PC-3 (cell line): ENCODE results near the gene NYAP2. TPM values are rescaled to one million over a fixed set of nuclear protein-coding genes. Genes with fewer than 3 reads are reported as not detected.

Source experiments
- ATAC-seq: fragments of 200-7000 bp; cut with Tn5 transposase; 2 replicates; pipeline ENCODE4 v1.9.1; 2020; ENCODE audit warnings: mild to moderate bottlenecking, moderate library complexity
- BruUV-seq: library from RNA; stranded (reverse); fragments of 400-500 nt; replicated peaks from 2 replicates; lab custom pipeline; 2021; lab: Mats Ljungman, UMichigan
- CTCF ChIA-PET: fragments of 300-600 bp; sonication (Branson Sonifier 250); formaldehyde crosslinking; loops from one replicate; lab custom pipeline; 2022; ENCODE audit warnings: antibody characterized with exemption; lab: Charles Lee
- POLR2A ChIA-PET: fragments of 300-600 bp; sonication (Branson Sonifier 250); formaldehyde crosslinking; loops from one replicate; lab custom pipeline; 2022; ENCODE audit warnings: antibody characterized with exemption; ENCODE audit not compliant: unreplicated experiment; lab: Charles Lee
- DNase-seq: peaks from one replicate; pipeline ENCODE4 v3.0.0-alpha.2; 2015
- H2AFZ ChIP-seq: fragments of 300-600 bp; sonication (generic); 2 replicates; pipeline ENCODE4 v1.6.0; 2016; ENCODE audit warnings: antibody characterized with exemption, low read length
- H3F3A ChIP-seq: fragments of 300-600 bp; sonication (generic); one replicate; pipeline ENCODE4 v1.6.0; 2017; ENCODE audit warnings: antibody characterized with exemption, low read length, control low read depth, mild to moderate bottlenecking; ENCODE audit not compliant: unreplicated experiment
- H3K27ac ChIP-seq: fragments of 300-600 bp; sonication (generic); 2 replicates; pipeline ENCODE4 v1.5.1; 2016; ENCODE audit warnings: mild to moderate bottlenecking, low read length
- H3K27me3 ChIP-seq: fragments of 300-600 bp; sonication (generic); 2 replicates; pipeline ENCODE4 v1.6.1; 2016; ENCODE audit warnings: low read length, mixed read lengths
- H3K36me3 ChIP-seq: fragments of 300-600 bp; sonication (generic); 2 replicates; pipeline ENCODE4 v1.6.1; 2016; ENCODE audit warnings: low read depth, mixed run types, low read length, mixed read lengths
- H3K4me1 ChIP-seq: fragments of 300-600 bp; sonication (generic); 2 replicates; pipeline ENCODE4 v1.5.1; 2016; ENCODE audit warnings: low read length; ENCODE audit not compliant: insufficient read depth
- H3K4me2 ChIP-seq: fragments of 300-600 bp; sonication (generic); 2 replicates; pipeline ENCODE4 v1.6.0; 2016; ENCODE audit warnings: low read length
- H3K4me3 ChIP-seq: fragments of 300-600 bp; sonication (generic); 2 replicates; pipeline ENCODE4 v1.5.1; 2016; ENCODE audit warnings: mild to moderate bottlenecking, low read length, mixed read lengths
- H3K79me2 ChIP-seq: fragments of 300-600 bp; sonication (generic); 2 replicates; pipeline ENCODE4 v1.6.1; 2017; ENCODE audit warnings: low read length, mixed read lengths
- H3K9ac ChIP-seq: fragments of 300-600 bp; sonication (generic); 2 replicates; pipeline ENCODE4 v1.6.0; 2016; ENCODE audit warnings: mild to moderate bottlenecking, low read length
- H3K9me2 ChIP-seq: fragments of 300-600 bp; sonication (generic); replicated peaks from 2 replicates; pipeline ENCODE4 v1.6.1; 2016; ENCODE audit warnings: mixed run types, low read length, mixed read lengths
- H3K9me3 ChIP-seq: fragments of 300-600 bp; sonication (generic); 2 replicates; pipeline ENCODE4 v1.6.1; 2016; ENCODE audit warnings: low read length, mixed read lengths
- H4K20me1 ChIP-seq: fragments of 300-600 bp; sonication (generic); 2 replicates; pipeline ENCODE4 v1.6.1; 2016; ENCODE audit warnings: low read length, mixed read lengths
- CTCF ChIP-seq: fragments of 300-600 bp; sonication (generic); conservative IDR thresholded peaks from 2 replicates; pipeline ENCODE4 v1.5.1; 2017; ENCODE audit warnings: antibody characterized with exemption, low read depth, mild to moderate bottlenecking, low read length
- EZH2 ChIP-seq: fragments of 300-600 bp; sonication (generic); IDR thresholded peaks from one replicate; pipeline ENCODE4 v1.6.1; 2017; ENCODE audit warnings: antibody characterized with exemption, mild to moderate bottlenecking, low read length; ENCODE audit not compliant: unreplicated experiment
- EZH2phosphoT487 ChIP-seq: fragments of 300-600 bp; sonication (generic); IDR thresholded peaks from 2 replicates; pipeline ENCODE4 v1.6.1; 2018; ENCODE audit warnings: mild to moderate bottlenecking, antibody characterized with exemption, low read length, borderline replicate concordance
- intact Hi-C: fragments of 100-400 bp; cut with micrococcal nuclease; formaldehyde crosslinking; loops from 2 replicates; pipeline ENCODE4 v1.9.0; 2023
- total RNA-seq: library from RNA; depleted of rRNA; stranded (reverse); fragments of >200 nt; gene quantifications from 2 replicates; pipeline ENCODE4 v1.2.3, GENCODE V29; 2014

Gene NYAP2
- total RNA-seq, 1 experiment from 2014 or later = not detected

- Histone ChIP-seq H3K27me3 (peaks cover 32% of the 10 kb centered on the region), H3K4me2 (no peak overlapping the region), H2AFZ (no peak overlapping the region), H3K36me3 (no peaks in the 10 kb centered on the region), H4K20me1 (no peaks in the 10 kb centered on the region), H3K4me1 (no peaks in the 10 kb centered on the region), H3K9me3 (no peaks in the 10 kb centered on the region), H3K4me3 (no peak overlapping the region), H3K79me2 (no peaks in the 10 kb centered on the region), H3K9me2 (no peaks in the 10 kb centered on the region), H3F3A (no peaks in the 10 kb centered on the region), H3K27ac (no peak overlapping the region), H3K9ac (no peak overlapping the region)
- ATAC-seq = no peak
- ChIA-PET POLR2A (no interaction called here), CTCF (no interaction called here)
- BruUV-seq = no TSS peak
- intact Hi-C loops = no loop called here
- DNase-seq = no peak
- TF ChIP-seq EZH2phosphoT487 = no peak
- no peak for TF ChIP-seq CTCF
- no peak for TF ChIP-seq EZH2
These were observed 182.4 kb downstream of the NYAP2 start for GRCh38 chr2:225581906-225582305.

GRCh38 chr2:225582355-225583116 lies 183.0 kb downstream of the NYAP2 start:
- DNase-seq (no peak), ATAC-seq (no peak)
- no peaks in the 10 kb centered on the region for H3F3A ChIP-seq
- no peaks in the 10 kb centered on the region for H3K9me3 ChIP-seq
- H4K20me1 ChIP-seq = no peaks in the 10 kb centered on the region
- H3K27me3 ChIP-seq = peaks cover 32% of the 10 kb centered on the region
- no peak overlapping the region for H3K4me2 ChIP-seq
- H3K27ac ChIP-seq = no peak overlapping the region
- no peak overlapping the region for H3K9ac ChIP-seq
- no TSS peak for BruUV-seq
- CTCF ChIA-PET = no interaction called here
- no peaks in the 10 kb centered on the region for H3K9me2 ChIP-seq
- no peak overlapping the region for H3K4me3 ChIP-seq
- no peak overlapping the region for H2AFZ ChIP-seq
- no peaks in the 10 kb centered on the region for H3K4me1 ChIP-seq
- intact Hi-C loops = no loop called here
- no peaks in the 10 kb centered on the region for H3K79me2 ChIP-seq
- no peaks in the 10 kb centered on the region for H3K36me3 ChIP-seq
- POLR2A ChIA-PET = no interaction called here
- TF ChIP-seq EZH2phosphoT487 = no peak
- no peak for TF ChIP-seq EZH2
- TF ChIP-seq CTCF = no peak

- Histone ChIP-seq H3K9me3 (no peaks in the 10 kb centered on the region), H3K4me1 (no peaks in the 10 kb centered on the region), H4K20me1 (no peaks in the 10 kb centered on the region), H3K4me2 (no peak overlapping the region), H3K27ac (no peak overlapping the region), H3K9ac (no peak overlapping the region), H3K4me3 (no peak overlapping the region), H2AFZ (no peak overlapping the region), H3K27me3 (peaks cover 22% of the 10 kb centered on the region), H3K36me3 (no peaks in the 10 kb centered on the region), H3F3A (no peaks in the 10 kb centered on the region), H3K79me2 (no peaks in the 10 kb centered on the region), H3K9me2 (no peaks in the 10 kb centered on the region)
- no peak for DNase-seq
- CTCF ChIA-PET = no interaction called here
- no TSS peak for BruUV-seq
- no peak for TF ChIP-seq EZH2
- TF ChIP-seq CTCF = no peak
- TF ChIP-seq EZH2phosphoT487 = no peak
- no peak for ATAC-seq
- POLR2A ChIA-PET = no interaction called here
- intact Hi-C loops = no loop called here
These were observed 185.3 kb downstream of the NYAP2 start for GRCh38 chr2:225584796-225585195.
